GM12801 (cell line): ENCODE results near the gene CAST.

Experiments used
- TF ChIP-seq, protein P1 (sequence below): IDR thresholded peaks from one replicate; pipeline ENCODE4 v1.5.1; 2011; ENCODE audit warnings: control low read depth; ENCODE audit not compliant: insufficient read length; ENCODE audit errors: extremely low read depth

The CAST gene

GRCh38 chr5:96660971-96661854, 963 bp upstream of the CAST start:
- TF ChIP-seq, protein P1, sequence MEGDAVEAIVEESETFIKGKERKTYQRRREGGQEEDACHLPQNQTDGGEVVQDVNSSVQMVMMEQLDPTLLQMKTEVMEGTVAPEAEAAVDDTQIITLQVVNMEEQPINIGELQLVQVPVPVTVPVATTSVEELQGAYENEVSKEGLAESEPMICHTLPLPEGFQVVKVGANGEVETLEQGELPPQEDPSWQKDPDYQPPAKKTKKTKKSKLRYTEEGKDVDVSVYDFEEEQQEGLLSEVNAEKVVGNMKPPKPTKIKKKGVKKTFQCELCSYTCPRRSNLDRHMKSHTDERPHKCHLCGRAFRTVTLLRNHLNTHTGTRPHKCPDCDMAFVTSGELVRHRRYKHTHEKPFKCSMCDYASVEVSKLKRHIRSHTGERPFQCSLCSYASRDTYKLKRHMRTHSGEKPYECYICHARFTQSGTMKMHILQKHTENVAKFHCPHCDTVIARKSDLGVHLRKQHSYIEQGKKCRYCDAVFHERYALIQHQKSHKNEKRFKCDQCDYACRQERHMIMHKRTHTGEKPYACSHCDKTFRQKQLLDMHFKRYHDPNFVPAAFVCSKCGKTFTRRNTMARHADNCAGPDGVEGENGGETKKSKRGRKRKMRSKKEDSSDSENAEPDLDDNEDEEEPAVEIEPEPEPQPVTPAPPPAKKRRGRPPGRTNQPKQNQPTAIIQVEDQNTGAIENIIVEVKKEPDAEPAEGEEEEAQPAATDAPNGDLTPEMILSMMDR = no peak

DNA sequence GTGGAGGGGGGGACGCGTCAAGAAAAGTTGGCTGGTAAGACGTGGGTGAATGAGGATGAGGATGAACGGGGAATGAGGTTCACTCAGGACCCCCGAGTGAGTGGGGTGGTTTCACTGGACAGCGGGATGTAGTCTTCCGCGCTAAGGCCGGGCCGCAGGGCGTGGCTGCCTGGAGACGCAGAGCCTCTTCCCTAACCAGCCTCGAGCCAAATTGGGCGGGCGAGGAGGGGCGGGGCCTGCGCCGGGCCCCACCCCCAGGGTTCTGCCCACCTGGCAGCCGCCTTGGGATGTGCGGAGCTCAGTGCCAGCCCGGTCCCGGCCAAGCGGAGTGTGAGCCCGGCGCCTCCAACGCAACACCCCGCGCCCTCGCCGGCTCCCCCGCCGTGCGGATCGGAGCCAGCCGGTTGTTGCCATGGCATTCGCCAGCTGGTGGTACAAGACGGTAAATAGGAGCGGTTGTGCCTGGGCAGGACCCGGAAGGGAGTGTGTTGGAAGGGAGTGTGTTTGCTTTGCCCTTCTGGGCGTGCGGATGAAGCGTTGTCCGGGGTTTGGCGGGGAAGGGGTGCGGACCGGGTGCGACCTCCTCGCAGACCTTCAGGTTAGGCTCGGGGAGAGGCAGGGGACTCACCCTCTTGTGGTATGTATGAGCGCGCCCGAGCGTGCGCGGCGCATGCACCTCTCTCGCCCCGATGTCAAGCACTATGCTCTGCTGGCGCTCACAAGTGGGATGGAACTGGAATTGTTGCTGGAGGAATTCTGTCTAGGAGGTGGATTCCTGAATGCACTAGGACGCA, 746 bp downstream of the CAST start:
- TF ChIP-seq, protein P1 = no peak

DNA sequence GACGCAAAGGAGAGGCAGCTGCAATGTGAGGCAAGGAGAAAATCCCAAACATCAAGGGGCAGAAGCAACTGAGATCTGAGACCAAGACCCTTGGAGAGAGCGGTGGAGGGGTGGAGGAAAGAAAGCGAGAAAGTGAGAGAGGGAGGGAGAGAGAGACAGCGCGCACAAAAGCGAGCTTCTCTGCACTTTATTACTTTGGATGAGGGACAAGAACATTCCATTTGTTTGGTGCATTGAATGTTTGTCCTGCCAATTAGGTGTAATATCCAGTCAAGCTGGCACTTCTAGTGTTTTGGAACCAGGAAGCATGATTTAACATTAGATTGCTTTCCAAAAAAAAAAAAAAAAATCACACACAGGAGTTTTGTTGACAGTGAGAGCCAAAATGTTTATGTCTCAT, 1.4 kb downstream of the CAST start:
- TF ChIP-seq, protein P1 = no peak

DNA sequence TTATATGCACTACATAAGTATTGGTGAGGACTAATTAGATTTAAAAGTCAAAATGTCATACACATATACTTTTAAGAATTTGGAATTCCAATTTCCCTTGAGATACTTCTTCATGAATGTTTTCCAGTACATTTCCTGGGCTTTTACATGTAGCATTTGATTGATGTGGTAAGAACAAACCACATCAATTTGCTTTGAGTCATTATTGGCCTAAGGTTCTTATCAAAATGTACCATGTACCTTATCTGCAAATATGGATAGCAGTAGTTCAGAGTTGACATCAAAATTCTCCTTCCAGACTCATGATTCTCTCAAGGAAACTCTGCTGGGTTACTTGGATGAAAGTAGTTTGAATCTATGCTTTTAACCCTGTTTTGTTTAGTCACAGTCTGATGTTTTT, 2.5 kb downstream of the CAST start:
- TF ChIP-seq, protein P1 = no peak

GRCh38 chr5:96668725-96669124, 6.5 kb downstream of the CAST start:
- TF ChIP-seq, protein P1 = no peak

DNA sequence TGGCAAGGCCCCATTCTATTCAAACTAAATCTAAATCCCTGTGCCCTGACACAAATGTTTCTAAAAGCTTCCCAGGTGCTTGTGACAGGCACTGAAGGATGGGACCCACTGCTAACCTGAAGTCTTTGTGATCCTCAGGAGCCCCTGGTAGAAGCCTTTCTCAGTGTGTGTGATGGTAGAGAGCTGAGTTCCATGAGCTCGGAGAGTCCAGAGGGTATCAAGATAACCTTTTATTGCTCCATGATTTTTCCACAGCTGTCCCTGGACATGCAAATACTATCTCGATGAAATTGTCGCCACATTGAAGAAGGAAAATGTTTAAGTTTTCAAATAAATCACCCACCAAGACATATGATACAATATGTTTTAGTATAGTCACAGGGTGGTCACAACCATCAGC, 7.7 kb downstream of the CAST start:
- TF ChIP-seq, protein P1 = no peak

GRCh38 chr5:96671441-96671840, 9.3 kb downstream of the CAST start:
- TF ChIP-seq, protein P1 = no peak
